HCT116 (cell line): ENCODE measurements around the gene TBXAS1. TPM values are rescaled to one million over a fixed set of nuclear protein-coding genes. Genes with fewer than 3 reads are reported as not detected.

Source experiments
- ATAC-seq: fragments of 200-7000 bp; cut with Tn5 transposase; 2 replicates; pipeline ENCODE4 v1.9.1; 2020; ENCODE audit warnings: mild to moderate bottlenecking, moderate library complexity
- BruUV-seq: library from RNA; stranded (reverse); fragments of 400-500 nt; replicated peaks from 2 replicates; lab custom pipeline; 2021; lab: Mats Ljungman, UMichigan
- CTCF ChIA-PET: fragments of 300-600 bp; sonication (Branson Sonifier 250); formaldehyde crosslinking; loops from one replicate; lab custom pipeline; 2021; ENCODE audit warnings: antibody characterized with exemption; lab: Charles Lee
- POLR2A ChIA-PET: fragments of 300-600, 350-600 bp; sonication (Branson Sonifier 250); formaldehyde crosslinking; loops from one replicate; lab custom pipeline; 2021; ENCODE audit warnings: antibody characterized with exemption; lab: Charles Lee
- RAD21 ChIA-PET, 2 experiments: fragments of 300-600 bp; sonication (Branson Sonifier 250); formaldehyde crosslinking; loops; one replicate each; lab custom pipeline; 2023; ENCODE audit warnings: low total read pairs in 2 of 2; ENCODE audit not compliant: uncharacterized antibody in 2 of 2, unreplicated experiment in 2 of 2, low non-redundant PET in 1 of 2; lab: Charles Lee
- DNase-seq: peaks from one replicate; pipeline ENCODE4 v3.0.0-alpha.2; 2010; ENCODE audit warnings: low read depth, low spot score
- H2AFZ ChIP-seq: fragments of 200-600 bp; shearing (Covaris generic), sonication (generic); 2 replicates; pipeline ENCODE4 v1.6.1; 2017; ENCODE audit warnings: low read depth, mixed run types, mixed read lengths, antibody characterized with exemption, low read length; ENCODE audit not compliant: poor library complexity, severe bottlenecking
- H3K27ac ChIP-seq: 2 replicates; pipeline ENCODE4 v1.5.1; 2012; ENCODE audit warnings: low read depth, low read length
- H3K27me3 ChIP-seq: fragments of 200-600 bp; sonication (generic); 2 replicates; pipeline ENCODE4 v1.6.1; 2016; ENCODE audit warnings: mixed run types, low read length, mixed read lengths; ENCODE audit not compliant: insufficient read depth
- H3K36me3 ChIP-seq, 2 experiments: fragments of 200-500 bp in 1 of 2; fragments of 200-600 bp in 1 of 2; sonication (Bioruptor generic) in 1 of 2; sonication (generic) in 1 of 2; 2 replicates each; pipeline versions ENCODE4 v1.5.1 to v1.6.1; 2014 to 2016; ENCODE audit warnings: low read length in 2 of 2, inconsistent platforms in 1 of 2, mixed read lengths in 1 of 2, mixed run types in 1 of 2; ENCODE audit not compliant: insufficient read depth in 2 of 2, control insufficient read depth in 1 of 2
- H3K4me1 ChIP-seq, 2 experiments: fragments of 200-600 bp in 1 of 2; sonication (generic) in 1 of 2; 2 replicates each; pipeline versions ENCODE4 v1.5.1 to v1.6.1; 2012 to 2017; ENCODE audit warnings: low read length in 2 of 2, inconsistent platforms in 1 of 2, mild to moderate bottlenecking in 1 of 2, mixed read lengths in 1 of 2, mixed run types in 1 of 2, moderate library complexity in 1 of 2; ENCODE audit not compliant: insufficient read depth in 2 of 2, control insufficient read depth in 1 of 2
- H3K4me2 ChIP-seq: fragments of 200-600 bp; sonication (generic); 2 replicates; pipeline ENCODE4 v1.6.1; 2017; ENCODE audit warnings: mixed run types, low read length, mixed read lengths
- H3K4me3 ChIP-seq, 2 experiments: fragments of 200-600 bp in 1 of 2; sonication (generic) in 1 of 2; replicated peaks in 1 of 2; 2 replicates each; pipeline ENCODE4 v1.5.1; 2011 to 2016; ENCODE audit warnings: low read length in 2 of 2, control low read depth in 1 of 2, low read depth in 1 of 2, mild to moderate bottlenecking in 1 of 2, mixed read lengths in 1 of 2, mixed run types in 1 of 2
- H3K79me2 ChIP-seq: fragments of 200-600 bp; sonication (generic); 2 replicates; pipeline ENCODE4 v1.6.1; 2017; ENCODE audit warnings: mild to moderate bottlenecking, mixed run types, low read length, moderate library complexity, mixed read lengths; ENCODE audit not compliant: insufficient read depth
- H3K9ac ChIP-seq: fragments of 200-600 bp; sonication (generic); 2 replicates; pipeline ENCODE4 v1.6.1; 2016; ENCODE audit warnings: low read length, mixed read lengths
- H3K9me2 ChIP-seq: fragments of 200-600 bp; sonication (generic), shearing (Covaris generic); 2 replicates; pipeline ENCODE4 v1.6.1; 2017; ENCODE audit warnings: mixed run types, mild to moderate bottlenecking, moderate library complexity; ENCODE audit not compliant: insufficient read depth
- H3K9me3 ChIP-seq, 2 experiments: fragments of 200-500 bp in 1 of 2; fragments of 200-600 bp in 1 of 2; sonication (Bioruptor generic) in 1 of 2; sonication (generic) in 1 of 2; 2 replicates each; pipeline ENCODE4 v1.6.1; 2014 to 2017; ENCODE audit warnings: low read length in 2 of 2, mixed read lengths in 2 of 2, inconsistent platforms in 1 of 2, low read depth in 1 of 2, mild to moderate bottlenecking in 1 of 2, mixed run types in 1 of 2, moderate library complexity in 1 of 2; ENCODE audit not compliant: control insufficient read depth in 1 of 2, insufficient read depth in 1 of 2
- H4K20me1 ChIP-seq: fragments of 200-600 bp; sonication (generic), shearing (Covaris generic); 2 replicates; pipeline ENCODE4 v1.6.1; 2017; ENCODE audit warnings: mixed run types, mild to moderate bottlenecking, moderate library complexity; ENCODE audit not compliant: insufficient read depth
- ATF3 ChIP-seq: IDR thresholded peaks from 2 replicates; pipeline ENCODE4 v1.6.1; 2012
- CBX3 ChIP-seq: IDR thresholded peaks from 2 replicates; pipeline ENCODE4 v1.6.1; 2012; ENCODE audit warnings: low read depth
- JUND ChIP-seq: IDR thresholded peaks from 2 replicates; pipeline ENCODE4 v1.6.1; 2012
- MAX ChIP-seq: IDR thresholded peaks from 2 replicates; pipeline ENCODE4 v1.6.1; 2012
- POLR2A ChIP-seq: IDR thresholded peaks from 2 replicates; pipeline ENCODE4 v1.7.0; 2011; ENCODE audit warnings: borderline replicate concordance; ENCODE audit not compliant: insufficient read depth, insufficient read length; ENCODE audit errors: extremely low read depth
- POLR2AphosphoS5 ChIP-seq: IDR thresholded peaks from 2 replicates; pipeline ENCODE4 v1.6.1; 2011; ENCODE audit warnings: mild to moderate bottlenecking, low read depth, low read length, moderate library complexity
- RAD21 ChIP-seq: IDR thresholded peaks from 2 replicates; pipeline ENCODE4 v1.6.1; 2012; ENCODE audit warnings: low read depth, mild to moderate bottlenecking
- SP1 ChIP-seq: IDR thresholded peaks from 2 replicates; pipeline ENCODE4 v1.6.1; 2012; ENCODE audit warnings: low read depth
- TCF7L2 ChIP-seq: IDR thresholded peaks from 2 replicates; pipeline ENCODE4 v1.7.0; 2011; ENCODE audit warnings: borderline replicate concordance, inconsistent platforms; ENCODE audit not compliant: insufficient read depth, insufficient read length; ENCODE audit errors: extremely low read depth
- YY1 ChIP-seq: IDR thresholded peaks from 2 replicates; pipeline ENCODE4 v1.6.1; 2011; ENCODE audit warnings: low read length, low read depth, moderate library complexity, mild to moderate bottlenecking; ENCODE audit not compliant: insufficient replicate concordance; ENCODE audit errors: extremely low read depth
- ZFX ChIP-seq: fragments of 450-650 bp; IDR thresholded peaks from 2 replicates; pipeline ENCODE4 v1.6.1; 2017
- ZNF274 ChIP-seq: fragments of 200-500 bp; sonication (Bioruptor generic); IDR thresholded peaks from 2 replicates; pipeline ENCODE4 v1.6.1; 2014; ENCODE audit warnings: mild to moderate bottlenecking, low read depth, low read length, inconsistent platforms
- intact Hi-C: fragments of 100-400 bp; cut with micrococcal nuclease; formaldehyde crosslinking; loops from 2 replicates; pipeline ENCODE4 v1.10.0; 2022
- total RNA-seq: library from RNA; stranded (reverse); gene quantifications from one replicate; pipeline ENCODE4 v1.2.1, GENCODE V29; 2021; ENCODE audit not compliant: unreplicated experiment
- TF ChIP-seq, protein P1 (sequence below), 3 experiments: fragments of 200-600 bp in 1 of 3; sonication (generic) in 1 of 3; IDR thresholded peaks in 2 of 3; conservative IDR thresholded peaks in 1 of 3; 2 replicates each; pipeline ENCODE4 v1.5.1; 2012 to 2017; ENCODE audit warnings: low read depth in 2 of 3, low read length in 2 of 3, antibody characterized with exemption in 1 of 3, borderline replicate concordance in 1 of 3, control low read depth in 1 of 3, mild to moderate bottlenecking in 1 of 3, mixed read lengths in 1 of 3, mixed run types in 1 of 3, moderate library complexity in 1 of 3; ENCODE audit not compliant: insufficient read depth in 1 of 3
- TF ChIP-seq, protein P2 (sequence below): IDR thresholded peaks from 2 replicates; pipeline ENCODE4 v1.6.1; 2012; ENCODE audit warnings: low read depth

Gene TBXAS1
- total RNA-seq, 1 experiment from 2014 or later, result 1.4 TPM

GRCh38 chr7:140051820-140052219, 222.8 kb downstream of the TBXAS1 start:
- Histone ChIP-seq H3K36me3 (peaks cover 0 to 3% of the 10 kb centered on the region in 2 experiments; a peak in 1 of 4 replicates), H3K4me3 (no peak overlapping the region)
- TF ChIP-seq POLR2AphosphoS5 (no peak), POLR2A (no peak), SP1 (no peak), CBX3 (no peak), ZNF274 (no peak), JUND (no peak), RAD21 (no peak), YY1 (no peak), TCF7L2 (no peak), MAX (no peak), ATF3 (no peak), ZFX (no peak)
- TF ChIP-seq, protein P1, sequence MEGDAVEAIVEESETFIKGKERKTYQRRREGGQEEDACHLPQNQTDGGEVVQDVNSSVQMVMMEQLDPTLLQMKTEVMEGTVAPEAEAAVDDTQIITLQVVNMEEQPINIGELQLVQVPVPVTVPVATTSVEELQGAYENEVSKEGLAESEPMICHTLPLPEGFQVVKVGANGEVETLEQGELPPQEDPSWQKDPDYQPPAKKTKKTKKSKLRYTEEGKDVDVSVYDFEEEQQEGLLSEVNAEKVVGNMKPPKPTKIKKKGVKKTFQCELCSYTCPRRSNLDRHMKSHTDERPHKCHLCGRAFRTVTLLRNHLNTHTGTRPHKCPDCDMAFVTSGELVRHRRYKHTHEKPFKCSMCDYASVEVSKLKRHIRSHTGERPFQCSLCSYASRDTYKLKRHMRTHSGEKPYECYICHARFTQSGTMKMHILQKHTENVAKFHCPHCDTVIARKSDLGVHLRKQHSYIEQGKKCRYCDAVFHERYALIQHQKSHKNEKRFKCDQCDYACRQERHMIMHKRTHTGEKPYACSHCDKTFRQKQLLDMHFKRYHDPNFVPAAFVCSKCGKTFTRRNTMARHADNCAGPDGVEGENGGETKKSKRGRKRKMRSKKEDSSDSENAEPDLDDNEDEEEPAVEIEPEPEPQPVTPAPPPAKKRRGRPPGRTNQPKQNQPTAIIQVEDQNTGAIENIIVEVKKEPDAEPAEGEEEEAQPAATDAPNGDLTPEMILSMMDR (IDR thresholded peaks at IDR 0.05 in 2 of 3, conservative IDR thresholded peaks at IDR 0.05 in 1 of 3; ENCODE audit: borderline replicate concordance in 1 of 3, insufficient read depth in 1 of 3, low read depth in 2 of 3, low read length in 2 of 3), result no peak
- TF ChIP-seq, protein P2, sequence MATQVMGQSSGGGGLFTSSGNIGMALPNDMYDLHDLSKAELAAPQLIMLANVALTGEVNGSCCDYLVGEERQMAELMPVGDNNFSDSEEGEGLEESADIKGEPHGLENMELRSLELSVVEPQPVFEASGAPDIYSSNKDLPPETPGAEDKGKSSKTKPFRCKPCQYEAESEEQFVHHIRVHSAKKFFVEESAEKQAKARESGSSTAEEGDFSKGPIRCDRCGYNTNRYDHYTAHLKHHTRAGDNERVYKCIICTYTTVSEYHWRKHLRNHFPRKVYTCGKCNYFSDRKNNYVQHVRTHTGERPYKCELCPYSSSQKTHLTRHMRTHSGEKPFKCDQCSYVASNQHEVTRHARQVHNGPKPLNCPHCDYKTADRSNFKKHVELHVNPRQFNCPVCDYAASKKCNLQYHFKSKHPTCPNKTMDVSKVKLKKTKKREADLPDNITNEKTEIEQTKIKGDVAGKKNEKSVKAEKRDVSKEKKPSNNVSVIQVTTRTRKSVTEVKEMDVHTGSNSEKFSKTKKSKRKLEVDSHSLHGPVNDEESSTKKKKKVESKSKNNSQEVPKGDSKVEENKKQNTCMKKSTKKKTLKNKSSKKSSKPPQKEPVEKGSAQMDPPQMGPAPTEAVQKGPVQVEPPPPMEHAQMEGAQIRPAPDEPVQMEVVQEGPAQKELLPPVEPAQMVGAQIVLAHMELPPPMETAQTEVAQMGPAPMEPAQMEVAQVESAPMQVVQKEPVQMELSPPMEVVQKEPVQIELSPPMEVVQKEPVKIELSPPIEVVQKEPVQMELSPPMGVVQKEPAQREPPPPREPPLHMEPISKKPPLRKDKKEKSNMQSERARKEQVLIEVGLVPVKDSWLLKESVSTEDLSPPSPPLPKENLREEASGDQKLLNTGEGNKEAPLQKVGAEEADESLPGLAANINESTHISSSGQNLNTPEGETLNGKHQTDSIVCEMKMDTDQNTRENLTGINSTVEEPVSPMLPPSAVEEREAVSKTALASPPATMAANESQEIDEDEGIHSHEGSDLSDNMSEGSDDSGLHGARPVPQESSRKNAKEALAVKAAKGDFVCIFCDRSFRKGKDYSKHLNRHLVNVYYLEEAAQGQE, result no peak
- TF ChIP-seq, all 23 proteins: peak for 0
- Histone ChIP-seq H3K9me3 (no peaks in the 10 kb centered on the region), H3K27ac (no peak overlapping the region), H2AFZ (no peak overlapping the region), H3K27me3 (no peaks in the 10 kb centered on the region), H3K4me1 (no peaks in the 10 kb centered on the region), H4K20me1 (no peaks in the 10 kb centered on the region), H3K9me2 (no peaks in the 10 kb centered on the region), H3K9ac (no peak overlapping the region), H3K4me2 (no peak overlapping the region), H3K79me2 (no peaks in the 10 kb centered on the region; the same call in 1 of the 2 replicates)
- intact Hi-C loops, result no loop called here
- ATAC-seq (no peak), DNase-seq (no peak)
- ChIA-PET CTCF (no interaction called here), POLR2A (no interaction called here), RAD21 (no interaction called here)
- BruUV-seq, result no TSS peak
